IPS DF 6.9 (cell line): ENCODE data around the gene PRR19.
"Not testable (repeated sequence)": the region's sequence is repeated elsewhere in the genome, so short reads cannot be mapped to it uniquely, and the experiment has no call there.

Source experiments
- DNase-seq: peaks from one replicate; pipeline ENCODE4 v3.0.0-alpha.2; 2013; ENCODE audit warnings: low read depth, low spot score
- H3K27ac ChIP-seq: one replicate; pipeline ENCODE4 v1.5.1; 2013; ENCODE audit warnings: low read length, control low read depth
- H3K27me3 ChIP-seq: 2 replicates; pipeline ENCODE4 v1.6.1; 2013; ENCODE audit warnings: mild to moderate bottlenecking, low read length; ENCODE audit not compliant: control insufficient read depth, insufficient read depth
- H3K36me3 ChIP-seq: 2 replicates; pipeline ENCODE4 v1.6.1; 2013; ENCODE audit warnings: low read length; ENCODE audit not compliant: control insufficient read depth, insufficient read depth
- H3K4me1 ChIP-seq: 2 replicates; pipeline ENCODE4 v1.6.1; 2013; ENCODE audit warnings: low read length; ENCODE audit not compliant: control insufficient read depth, insufficient read depth
- H3K4me3 ChIP-seq: 2 replicates; pipeline ENCODE4 v1.5.1; 2013; ENCODE audit warnings: mild to moderate bottlenecking, low read length
- H3K9me3 ChIP-seq: 2 replicates; pipeline ENCODE4 v1.6.1; 2013; ENCODE audit warnings: low read length, inconsistent platforms; ENCODE audit not compliant: control insufficient read depth, insufficient read depth
- WGBS: extraction: QIAGEN DNeasy Blood & Tissue Kit; methylation state at CpG from one replicate; pipeline ENCODE4 v1.1.7; 2013; ENCODE audit warnings: mixed read lengths, missing lambda C conversion rate; ENCODE audit not compliant: insufficient read length, insufficient coverage; 5-methylcytosine and 5-hydroxymethylcytosine counted together

Gene PRR19

DNA sequence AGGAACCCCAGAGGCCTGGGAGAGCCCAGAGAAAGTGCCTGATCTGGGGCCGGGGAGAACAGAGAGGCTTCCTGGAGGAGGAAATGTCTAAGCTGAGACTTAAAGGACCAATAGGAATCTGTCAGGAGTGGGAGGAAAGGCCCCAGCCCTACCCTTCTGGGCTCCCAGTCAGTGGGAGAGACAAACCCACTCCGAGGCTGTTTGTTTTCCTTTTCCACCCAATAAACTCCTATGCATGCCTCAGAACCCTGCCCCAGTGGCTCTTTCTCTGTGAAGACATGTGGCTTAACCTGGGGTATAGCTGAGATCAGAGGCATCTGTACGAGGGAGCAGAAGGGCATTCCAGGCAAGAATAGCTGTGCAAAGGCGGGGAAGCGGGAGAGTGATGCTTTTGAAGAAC lies 25.4 kb downstream of the PRR19 start:
- no peaks in the 10 kb centered on the region for H3K9me3 ChIP-seq
- H3K27me3 ChIP-seq = no peaks in the 10 kb centered on the region
- no peaks in the 10 kb centered on the region for H3K36me3 ChIP-seq
- DNase-seq = no peak
- no peak overlapping the region for H3K27ac ChIP-seq
- H3K4me3 ChIP-seq = no peak overlapping the region
- no peaks in the 10 kb centered on the region for H3K4me1 ChIP-seq
- WGBS = no CpG with 5 or more reads among the region's 5 CpGs

DNA sequence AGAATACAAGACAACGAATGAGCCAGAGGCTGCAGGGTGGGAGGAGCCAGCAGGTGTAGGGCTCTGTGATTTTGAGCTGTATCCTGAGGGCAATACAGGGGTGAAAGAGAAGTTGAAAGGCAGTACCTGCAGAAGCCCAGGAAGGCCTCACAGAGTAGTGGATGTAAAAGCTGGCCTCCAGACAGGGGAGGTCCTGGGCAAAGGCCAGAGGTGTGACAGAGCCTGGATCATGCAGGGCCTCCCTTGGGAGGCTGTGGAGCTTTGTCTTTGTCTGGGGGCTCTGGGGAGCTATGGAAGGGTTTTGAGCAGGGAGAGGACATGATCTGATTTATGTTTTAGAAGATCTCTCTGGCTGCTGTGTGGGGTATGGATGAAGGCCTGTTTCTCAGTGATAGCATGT lies 26.2 kb downstream of the PRR19 start:
- Histone ChIP-seq H3K9me3 (no peaks in the 10 kb centered on the region), H3K27me3 (no peaks in the 10 kb centered on the region), H3K4me3 (no peak overlapping the region), H3K36me3 (no peaks in the 10 kb centered on the region), H3K27ac (no peak overlapping the region), H3K4me1 (no peaks in the 10 kb centered on the region)
- DNase-seq = no peak
- no CpG with 5 or more reads among the region's 1 CpG for whole genome bisulfite sequencing

DNA sequence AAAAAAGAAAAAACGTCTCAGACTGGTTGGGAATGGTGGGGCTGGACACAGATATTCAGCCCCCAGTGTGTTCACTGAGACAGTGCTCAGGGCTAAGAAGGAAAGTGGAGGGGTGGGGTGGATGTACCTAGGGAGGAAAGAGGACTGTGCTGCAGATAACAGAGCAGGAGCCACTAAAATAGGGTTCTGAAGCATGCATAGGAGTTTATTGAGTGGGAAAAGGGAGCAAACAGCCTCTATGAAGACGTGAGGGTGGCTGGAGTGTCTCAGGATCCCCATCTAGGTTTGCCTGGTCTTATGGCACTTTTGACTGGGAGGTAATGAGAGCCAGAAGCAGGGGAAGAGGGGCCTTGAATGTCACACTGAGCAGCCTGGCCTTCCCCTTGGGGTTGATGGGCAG lies 26.9 kb downstream of the PRR19 start:
- Histone ChIP-seq H3K4me3 (no peak overlapping the region), H3K4me1 (no peaks in the 10 kb centered on the region), H3K9me3 (no peaks in the 10 kb centered on the region), H3K27me3 (no peaks in the 10 kb centered on the region), H3K36me3 (no peaks in the 10 kb centered on the region), H3K27ac (no peak overlapping the region)
- no CpG with 5 or more reads among the region's 2 CpGs for WGBS
- DNase-seq = no peak

DNA sequence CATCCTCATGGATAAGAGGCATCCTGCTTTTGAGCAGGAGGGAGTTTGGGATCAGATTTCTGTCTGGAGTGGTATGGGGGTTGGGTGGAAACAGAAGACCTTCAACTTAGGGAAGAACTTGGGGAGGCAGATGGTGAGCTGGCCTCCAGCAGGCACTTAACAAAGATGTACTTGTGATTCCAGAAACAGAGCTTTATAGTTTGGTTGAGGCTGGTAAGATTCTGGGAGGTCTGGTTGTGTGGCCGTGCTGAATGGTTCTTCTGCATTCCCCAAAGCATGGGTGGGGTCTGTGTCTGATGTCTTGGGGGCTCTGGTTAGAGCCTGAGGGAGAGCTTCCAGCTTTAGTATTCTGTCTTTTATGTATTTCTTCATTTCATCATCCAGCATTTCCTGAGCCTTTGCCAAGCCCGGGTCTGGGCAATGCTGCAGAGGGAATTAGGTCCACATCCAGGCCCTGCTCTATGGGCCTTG lies 28.3 kb downstream of the PRR19 start:
- WGBS = no CpG with 5 or more reads among the region's 2 CpGs
- no peak for DNase-seq
- no peaks in the 10 kb centered on the region for H3K9me3 ChIP-seq
- no peaks in the 10 kb centered on the region for H3K4me1 ChIP-seq
- H3K36me3 ChIP-seq = no peaks in the 10 kb centered on the region
- no peak overlapping the region for H3K27ac ChIP-seq
- H3K4me3 ChIP-seq = no peak overlapping the region
- no peaks in the 10 kb centered on the region for H3K27me3 ChIP-seq

DNA sequence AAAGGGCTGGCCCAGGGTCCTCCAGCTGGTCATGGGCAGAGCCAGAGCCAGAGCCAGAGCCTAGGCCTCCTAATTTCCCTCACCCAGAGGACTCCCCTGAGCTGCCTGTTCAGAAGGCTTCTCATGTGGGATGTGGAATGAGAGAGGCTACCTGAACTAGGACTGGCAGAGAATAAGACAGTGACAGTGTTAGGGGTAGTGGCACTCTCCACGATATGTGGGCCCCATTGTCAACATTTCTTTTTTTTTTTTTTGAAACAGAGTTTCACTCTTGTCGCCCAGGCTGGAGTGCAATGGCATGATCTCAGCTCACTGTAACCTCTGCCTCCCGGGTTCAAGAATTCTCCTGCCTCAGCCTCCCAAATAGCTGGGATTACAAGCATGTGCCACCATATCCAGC lies 29.4 kb downstream of the PRR19 start:
- not testable (repeated sequence) for H3K9me3 ChIP-seq, DNase-seq, H3K4me1 ChIP-seq, H3K4me3 ChIP-seq, H3K27me3 ChIP-seq, H3K36me3 ChIP-seq, H3K27ac ChIP-seq
- WGBS = no CpG with 5 or more reads among the region's 3 CpGs

DNA sequence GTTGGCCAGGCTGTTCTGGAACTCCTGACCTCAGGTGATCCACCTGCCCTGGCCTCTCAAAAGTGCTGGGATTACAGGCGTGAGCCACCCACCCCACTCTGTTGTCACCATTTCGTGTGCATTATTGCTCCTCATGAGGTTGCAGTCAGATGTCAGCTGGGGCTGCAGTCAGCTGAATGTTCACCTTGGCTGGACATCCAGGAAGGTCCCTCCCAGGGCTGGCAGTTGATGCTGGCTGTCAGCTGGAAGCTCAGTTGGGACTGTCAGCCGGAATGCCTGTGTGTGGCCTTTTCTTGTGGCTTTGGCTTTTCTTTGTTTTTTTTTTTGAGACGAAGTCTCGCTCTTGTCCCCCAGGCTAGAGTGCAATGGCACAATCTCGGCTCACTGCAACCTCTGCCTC lies 30.1 kb downstream of the PRR19 start:
- H3K36me3 ChIP-seq = no peaks in the 10 kb centered on the region
- WGBS = no CpG with 5 or more reads among the region's 6 CpGs

DNA sequence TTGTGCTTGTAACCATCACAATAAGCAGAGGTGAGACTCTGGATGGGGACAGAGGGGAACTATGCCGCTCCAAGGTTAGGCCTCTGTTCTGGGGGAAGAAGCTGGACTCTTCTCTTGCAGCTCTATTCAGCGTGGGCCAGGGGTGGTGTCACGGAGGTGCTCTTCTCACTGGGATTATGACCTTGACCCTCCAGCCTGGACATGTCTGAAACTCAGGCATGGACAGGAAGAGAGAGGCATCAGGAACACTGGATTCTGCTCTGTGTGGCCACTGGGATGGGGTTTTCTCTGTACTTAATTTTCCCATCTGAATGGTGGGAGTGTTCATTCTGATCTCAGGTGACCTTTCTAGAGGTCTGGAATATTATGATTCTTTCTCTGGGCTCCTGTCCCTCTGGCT lies 31.1 kb downstream of the PRR19 start:
- WGBS = no CpG with 5 or more reads among the region's 3 CpGs
- H3K9me3 ChIP-seq = no peaks in the 10 kb centered on the region
- no peaks in the 10 kb centered on the region for H3K36me3 ChIP-seq
- no peak overlapping the region for H3K27ac ChIP-seq
- no peaks in the 10 kb centered on the region for H3K27me3 ChIP-seq
- no peaks in the 10 kb centered on the region for H3K4me1 ChIP-seq
- H3K4me3 ChIP-seq = no peak overlapping the region
- no peak for DNase-seq

More for the DNA sequence above, 30.1 kb downstream of the PRR19 start:
- H3K9me3 ChIP-seq = no peaks in the 10 kb centered on the region
- H3K4me1 ChIP-seq = no peaks in the 10 kb centered on the region
- no peak for DNase-seq
- H3K4me3 ChIP-seq = no peak overlapping the region
- no peak overlapping the region for H3K27ac ChIP-seq
- no peaks in the 10 kb centered on the region for H3K27me3 ChIP-seq

DNA sequence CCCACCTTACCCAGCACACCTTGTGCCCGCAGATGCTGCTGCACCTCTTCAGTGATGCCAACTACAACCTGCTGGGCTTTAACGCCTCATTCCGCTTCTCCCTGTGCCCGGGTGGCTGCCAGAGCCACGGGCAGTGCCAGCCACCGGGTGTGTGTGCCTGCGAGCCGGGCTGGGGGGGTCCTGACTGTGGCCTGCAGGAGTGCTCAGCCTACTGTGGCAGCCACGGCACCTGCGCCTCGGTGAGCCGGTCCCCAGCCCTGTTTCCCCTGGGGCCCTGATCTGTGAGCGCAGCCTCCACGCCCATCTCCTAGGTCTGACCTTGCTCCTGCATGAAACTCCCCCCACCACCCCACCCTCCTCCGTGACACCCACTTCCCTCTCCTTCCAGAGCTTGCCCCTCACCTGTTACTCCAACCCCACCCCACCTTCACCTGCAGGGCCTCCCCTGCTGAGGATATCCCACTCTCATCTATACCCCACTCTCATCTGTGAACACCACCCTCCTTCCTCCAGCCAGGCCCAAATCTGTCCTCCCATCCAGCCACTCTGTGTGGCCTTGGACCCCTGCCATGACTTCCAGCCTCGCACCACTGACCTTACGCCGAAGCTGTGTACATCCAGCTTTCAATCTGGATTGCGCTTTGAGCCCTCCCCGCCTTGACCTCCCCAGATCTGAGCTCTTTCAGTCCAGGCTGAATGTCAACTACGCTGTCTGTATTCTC lies 32.2 kb downstream of the PRR19 start:
- Histone ChIP-seq H3K27me3 (no peaks in the 10 kb centered on the region), H3K4me1 (no peaks in the 10 kb centered on the region), H3K9me3 (no peaks in the 10 kb centered on the region), H3K27ac (no peak overlapping the region), H3K36me3 (no peaks in the 10 kb centered on the region), H3K4me3 (no peak overlapping the region)
- DNase-seq = no peak
- no CpG with 5 or more reads among the region's 21 CpGs for WGBS

DNA sequence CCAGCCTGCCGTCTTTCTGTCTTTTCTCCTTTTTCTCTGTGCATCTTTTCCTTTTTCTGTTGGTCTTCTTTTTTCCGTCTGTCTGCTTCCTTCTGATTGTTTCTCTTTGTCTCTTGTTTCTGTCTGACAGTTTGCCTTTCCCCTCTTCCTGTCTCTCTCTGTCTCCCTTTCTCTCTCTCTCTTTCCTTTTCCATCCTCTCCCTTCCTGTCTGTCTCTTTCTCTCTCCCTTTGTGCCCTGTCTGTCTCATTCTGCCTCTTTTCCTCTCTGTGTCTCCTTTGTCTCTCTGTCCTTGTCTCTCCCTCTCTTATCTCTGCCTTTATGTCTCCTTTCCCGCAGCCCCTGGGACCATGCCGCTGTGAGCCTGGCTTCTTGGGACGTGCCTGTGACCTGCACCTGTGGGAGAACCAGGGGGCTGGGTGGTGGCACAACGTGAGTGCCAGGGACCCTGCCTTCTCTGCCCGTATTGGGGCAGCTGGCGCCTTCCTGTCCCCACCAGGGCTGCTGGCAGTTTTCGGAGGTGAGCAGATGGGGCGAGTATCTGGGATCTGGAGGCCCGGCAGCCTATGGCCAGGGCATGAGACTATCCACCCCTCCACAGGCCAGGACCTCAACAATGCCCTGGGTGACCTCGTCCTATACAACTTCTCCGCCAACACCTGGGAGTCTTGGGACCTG lies 32.9 kb downstream of the PRR19 start:
- no CpG with 5 or more reads among the region's 13 CpGs for WGBS

DNA sequence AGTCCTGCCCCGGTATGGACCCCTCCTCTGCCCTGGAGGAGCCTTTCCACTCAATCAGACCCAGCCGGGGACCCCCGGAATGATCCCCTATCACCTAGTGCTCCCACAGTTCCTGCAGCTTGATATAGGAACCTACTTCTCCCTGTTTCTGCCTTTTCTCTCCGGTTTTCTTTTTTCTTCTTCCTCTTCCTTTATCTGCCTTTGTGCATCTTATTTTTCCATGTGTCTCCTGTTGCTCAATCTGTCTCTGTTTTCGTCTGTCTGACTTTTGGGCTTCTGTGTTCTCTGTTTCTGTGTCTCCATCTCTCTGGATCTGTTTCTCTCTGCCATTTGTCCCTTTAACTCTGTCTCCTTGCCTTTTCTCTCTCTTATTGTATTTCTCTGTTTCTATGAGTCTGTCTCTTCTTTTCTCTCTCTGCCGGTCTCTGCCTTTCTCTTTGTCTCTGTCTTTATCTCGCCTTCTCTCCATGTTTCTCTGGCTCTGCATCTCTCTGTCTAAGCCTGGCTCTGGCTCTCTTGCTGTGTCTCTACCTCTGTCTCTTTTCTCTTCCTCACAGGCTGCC lies 33.5 kb downstream of the PRR19 start:
- no peak for DNase-seq
- no CpG with 5 or more reads among the region's 7 CpGs for WGBS
- H3K4me1 ChIP-seq = no peaks in the 10 kb centered on the region
- no peaks in the 10 kb centered on the region for H3K9me3 ChIP-seq
- H3K27me3 ChIP-seq = no peaks in the 10 kb centered on the region
- no peak overlapping the region for H3K27ac ChIP-seq
- no peak overlapping the region for H3K4me3 ChIP-seq
- no peaks in the 10 kb centered on the region for H3K36me3 ChIP-seq

More for the DNA sequence above, 32.9 kb downstream of the PRR19 start:
- no peak for DNase-seq
- no peak overlapping the region for H3K27ac ChIP-seq
- no peaks in the 10 kb centered on the region for H3K27me3 ChIP-seq
- H3K36me3 ChIP-seq = no peaks in the 10 kb centered on the region
- no peaks in the 10 kb centered on the region for H3K9me3 ChIP-seq
- H3K4me3 ChIP-seq = no peak overlapping the region
- H3K4me1 ChIP-seq = no peaks in the 10 kb centered on the region
